SK-N-SH treated with all-trans-retinoic acid at 6 μM for 48 hours (cell line): ENCODE measurements around the gene MUSTN1.

Source experiments
- ATAC-seq: fragments of 200-7000 bp; cut with Tn5 transposase; 3 replicates; pipeline ENCODE4 v1.9.1; 2020; ENCODE audit warnings: mild to moderate bottlenecking, moderate library complexity
- ARNTL ChIP-seq: fragments of 450-650 bp; formaldehyde crosslinking; IDR thresholded peaks from 2 replicates; pipeline ENCODE4 v1.5.0; 2020; ENCODE audit warnings: low read depth, mild to moderate bottlenecking, moderate library complexity, borderline replicate concordance
- BACH2 ChIP-seq: fragments of 250-450 bp; sonication (Bioruptor Pico); IDR thresholded peaks from 2 replicates; pipeline ENCODE4 v1.9.0; 2021; ENCODE audit warnings: mild to moderate bottlenecking, borderline replicate concordance
- ESRRG ChIP-seq: fragments of 250-450 bp; sonication (Bioruptor Pico); IDR thresholded peaks from 2 replicates; pipeline ENCODE4 v1.6.1; 2021; ENCODE audit warnings: mild to moderate bottlenecking
- GLIS3 ChIP-seq: fragments of 250-450 bp; sonication (Bioruptor Pico); IDR thresholded peaks from 2 replicates; pipeline ENCODE4 v1.5.0; 2020; ENCODE audit warnings: mild to moderate bottlenecking, moderate library complexity
- ISL1 ChIP-seq: fragments of 250-450 bp; sonication (Bioruptor Pico); IDR thresholded peaks from 2 replicates; pipeline ENCODE4 v2.1.2; 2022; ENCODE audit warnings: mild to moderate bottlenecking, moderate library complexity
- PPARA ChIP-seq: fragments of 250-450 bp; sonication (Bioruptor Pico); IDR thresholded peaks from 2 replicates; pipeline ENCODE4 v1.5.0; 2020; ENCODE audit warnings: mild to moderate bottlenecking, borderline replicate concordance
- RARB ChIP-seq: fragments of 250-450 bp; sonication (Bioruptor Pico); IDR thresholded peaks from 2 replicates; pipeline ENCODE4 v1.8.0; 2021; ENCODE audit warnings: mild to moderate bottlenecking, moderate library complexity
- SNAI2 ChIP-seq: fragments of 250-450 bp; sonication (Bioruptor Pico); IDR thresholded peaks from 2 replicates; pipeline ENCODE4 v1.5.0; 2020; ENCODE audit warnings: mild to moderate bottlenecking, moderate library complexity
- TOX ChIP-seq: fragments of 250-450 bp; sonication (Bioruptor Pico); IDR thresholded peaks from 2 replicates; pipeline ENCODE4 v1.8.0; 2021; ENCODE audit warnings: mild to moderate bottlenecking, moderate library complexity, borderline replicate concordance
- ZC3H10 ChIP-seq: fragments of 250-450 bp; sonication (Bioruptor Pico); IDR thresholded peaks from 2 replicates; pipeline ENCODE4 v1.5.1; 2021; ENCODE audit warnings: mild to moderate bottlenecking, moderate library complexity
- ZFP3 ChIP-seq: fragments of 250-450 bp; sonication (Bioruptor Pico); IDR thresholded peaks from 2 replicates; pipeline ENCODE4 v1.5.0; 2020; ENCODE audit warnings: mild to moderate bottlenecking, moderate library complexity
- ZFP30 ChIP-seq: fragments of 450-650 bp; formaldehyde crosslinking; IDR thresholded peaks from 2 replicates; pipeline ENCODE4 v1.5.0; 2022; ENCODE audit warnings: mild to moderate bottlenecking, moderate library complexity
- ZNF565 ChIP-seq: fragments of 450-650 bp; formaldehyde crosslinking; conservative IDR thresholded peaks from 2 replicates; pipeline ENCODE4 v1.5.0; 2020; ENCODE audit warnings: low read depth, mild to moderate bottlenecking, moderate library complexity
- ZNF70 ChIP-seq: fragments of 450-650 bp; formaldehyde crosslinking; IDR thresholded peaks from 2 replicates; pipeline ENCODE4 v1.5.0; 2020; ENCODE audit warnings: mild to moderate bottlenecking, moderate library complexity
- TF ChIP-seq, protein P1 (sequence below): fragments of 250-450 bp; sonication (Bioruptor Pico); IDR thresholded peaks from 2 replicates; pipeline ENCODE4 v1.8.0; 2020; ENCODE audit warnings: mild to moderate bottlenecking, moderate library complexity, borderline replicate concordance
- TF ChIP-seq, protein P2 (sequence below): fragments of 250-450 bp; sonication (Bioruptor Pico); IDR thresholded peaks from 2 replicates; pipeline ENCODE4 v1.8.0; 2021; ENCODE audit warnings: low read depth, mild to moderate bottlenecking, moderate library complexity, borderline replicate concordance
- TF ChIP-seq, protein P3 (sequence below): fragments of 250-450 bp; sonication (Bioruptor Pico); IDR thresholded peaks from 2 replicates; pipeline ENCODE4 v1.5.0; 2020; ENCODE audit warnings: mild to moderate bottlenecking, moderate library complexity
- TF ChIP-seq, protein P4 (sequence below): fragments of 250-450 bp; sonication (Bioruptor Pico); IDR thresholded peaks from 2 replicates; pipeline ENCODE4 v1.5.1; 2020; ENCODE audit warnings: low read depth, mild to moderate bottlenecking, moderate library complexity

The MUSTN1 gene

DNA sequence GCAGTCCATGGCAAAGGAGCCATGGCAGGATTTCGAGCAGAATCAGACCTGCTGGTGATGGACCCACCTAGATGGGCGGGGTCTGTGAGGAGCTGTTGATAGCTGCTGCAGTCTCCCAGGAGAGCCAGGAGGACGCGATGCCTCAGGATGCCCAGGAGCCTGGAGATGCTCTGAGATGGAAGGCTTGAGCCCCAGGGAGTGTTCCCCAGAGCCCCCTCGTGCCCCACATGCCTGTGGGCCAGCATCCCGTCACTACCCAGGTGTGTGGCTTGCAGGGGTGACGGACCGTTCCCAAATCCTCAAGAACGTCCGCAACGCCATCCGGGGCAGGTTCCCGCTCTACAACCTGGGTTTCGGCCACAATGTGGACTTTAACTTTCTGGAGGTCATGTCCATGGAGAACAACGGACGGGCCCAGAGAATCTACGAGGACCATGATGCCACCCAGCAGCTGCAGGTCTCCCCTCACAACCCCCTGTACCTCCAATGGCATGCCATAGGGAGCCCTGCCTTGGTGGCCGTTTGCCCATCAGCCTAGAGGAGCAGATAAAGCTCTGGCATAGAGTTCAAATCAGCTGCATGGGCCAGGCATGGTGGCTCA is 50.7 kb downstream of the MUSTN1 start:
- ATAC-seq: no peak
- no peak for TF ChIP-seq RARB (CRISPR knock-in tag)

DNA sequence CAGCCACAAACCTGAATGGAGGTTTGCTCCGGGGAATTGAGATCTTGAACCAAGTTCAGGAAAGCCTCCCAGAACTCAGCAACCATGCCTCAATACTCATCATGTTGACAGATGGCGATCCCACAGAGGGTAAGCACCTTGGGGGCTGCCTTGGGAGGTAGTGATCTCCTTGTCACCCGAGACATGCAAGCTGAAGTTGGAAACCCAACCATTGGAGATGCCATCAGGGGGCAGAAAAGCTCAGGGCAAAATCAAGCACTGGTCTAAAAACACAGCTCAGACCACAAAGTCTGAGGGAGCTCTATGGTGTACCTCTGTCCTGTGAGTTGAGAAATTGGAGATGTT is 51.6 kb downstream of the MUSTN1 start:
- TF ChIP-seq TOX (CRISPR knock-in tag) (no peak), SNAI2 (CRISPR knock-in tag) (no peak), BACH2 (CRISPR knock-in tag) (no peak), GLIS3 (CRISPR knock-in tag) (no peak), ZFP30 (no peak), ZNF70 (CRISPR knock-in tag) (no peak), ZFP3 (no peak), RARB (CRISPR knock-in tag) (no peak), ESRRG (no peak), ZNF565 (CRISPR knock-in tag) (no peak), ARNTL (CRISPR knock-in tag) (no peak), ISL1 (CRISPR knock-in tag) (no peak), PPARA (CRISPR knock-in tag) (no peak), ZC3H10 (CRISPR knock-in tag) (no peak)
- TF ChIP-seq, protein P1, sequence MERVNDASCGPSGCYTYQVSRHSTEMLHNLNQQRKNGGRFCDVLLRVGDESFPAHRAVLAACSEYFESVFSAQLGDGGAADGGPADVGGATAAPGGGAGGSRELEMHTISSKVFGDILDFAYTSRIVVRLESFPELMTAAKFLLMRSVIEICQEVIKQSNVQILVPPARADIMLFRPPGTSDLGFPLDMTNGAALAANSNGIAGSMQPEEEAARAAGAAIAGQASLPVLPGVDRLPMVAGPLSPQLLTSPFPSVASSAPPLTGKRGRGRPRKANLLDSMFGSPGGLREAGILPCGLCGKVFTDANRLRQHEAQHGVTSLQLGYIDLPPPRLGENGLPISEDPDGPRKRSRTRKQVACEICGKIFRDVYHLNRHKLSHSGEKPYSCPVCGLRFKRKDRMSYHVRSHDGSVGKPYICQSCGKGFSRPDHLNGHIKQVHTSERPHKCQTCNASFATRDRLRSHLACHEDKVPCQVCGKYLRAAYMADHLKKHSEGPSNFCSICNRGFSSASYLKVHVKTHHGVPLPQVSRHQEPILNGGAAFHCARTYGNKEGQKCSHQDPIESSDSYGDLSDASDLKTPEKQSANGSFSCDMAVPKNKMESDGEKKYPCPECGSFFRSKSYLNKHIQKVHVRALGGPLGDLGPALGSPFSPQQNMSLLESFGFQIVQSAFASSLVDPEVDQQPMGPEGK (CRISPR knock-in tag): no peak
- TF ChIP-seq, protein P2, sequence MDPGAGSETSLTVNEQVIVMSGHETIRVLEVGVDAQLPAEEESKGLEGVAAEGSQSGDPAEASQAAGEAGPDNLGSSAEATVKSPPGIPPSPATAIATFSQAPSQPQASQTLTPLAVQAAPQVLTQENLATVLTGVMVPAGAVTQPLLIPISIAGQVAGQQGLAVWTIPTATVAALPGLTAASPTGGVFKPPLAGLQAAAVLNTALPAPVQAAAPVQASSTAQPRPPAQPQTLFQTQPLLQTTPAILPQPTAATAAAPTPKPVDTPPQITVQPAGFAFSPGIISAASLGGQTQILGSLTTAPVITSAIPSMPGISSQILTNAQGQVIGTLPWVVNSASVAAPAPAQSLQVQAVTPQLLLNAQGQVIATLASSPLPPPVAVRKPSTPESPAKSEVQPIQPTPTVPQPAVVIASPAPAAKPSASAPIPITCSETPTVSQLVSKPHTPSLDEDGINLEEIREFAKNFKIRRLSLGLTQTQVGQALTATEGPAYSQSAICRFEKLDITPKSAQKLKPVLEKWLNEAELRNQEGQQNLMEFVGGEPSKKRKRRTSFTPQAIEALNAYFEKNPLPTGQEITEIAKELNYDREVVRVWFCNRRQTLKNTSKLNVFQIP: no peak
- TF ChIP-seq, protein P3, sequence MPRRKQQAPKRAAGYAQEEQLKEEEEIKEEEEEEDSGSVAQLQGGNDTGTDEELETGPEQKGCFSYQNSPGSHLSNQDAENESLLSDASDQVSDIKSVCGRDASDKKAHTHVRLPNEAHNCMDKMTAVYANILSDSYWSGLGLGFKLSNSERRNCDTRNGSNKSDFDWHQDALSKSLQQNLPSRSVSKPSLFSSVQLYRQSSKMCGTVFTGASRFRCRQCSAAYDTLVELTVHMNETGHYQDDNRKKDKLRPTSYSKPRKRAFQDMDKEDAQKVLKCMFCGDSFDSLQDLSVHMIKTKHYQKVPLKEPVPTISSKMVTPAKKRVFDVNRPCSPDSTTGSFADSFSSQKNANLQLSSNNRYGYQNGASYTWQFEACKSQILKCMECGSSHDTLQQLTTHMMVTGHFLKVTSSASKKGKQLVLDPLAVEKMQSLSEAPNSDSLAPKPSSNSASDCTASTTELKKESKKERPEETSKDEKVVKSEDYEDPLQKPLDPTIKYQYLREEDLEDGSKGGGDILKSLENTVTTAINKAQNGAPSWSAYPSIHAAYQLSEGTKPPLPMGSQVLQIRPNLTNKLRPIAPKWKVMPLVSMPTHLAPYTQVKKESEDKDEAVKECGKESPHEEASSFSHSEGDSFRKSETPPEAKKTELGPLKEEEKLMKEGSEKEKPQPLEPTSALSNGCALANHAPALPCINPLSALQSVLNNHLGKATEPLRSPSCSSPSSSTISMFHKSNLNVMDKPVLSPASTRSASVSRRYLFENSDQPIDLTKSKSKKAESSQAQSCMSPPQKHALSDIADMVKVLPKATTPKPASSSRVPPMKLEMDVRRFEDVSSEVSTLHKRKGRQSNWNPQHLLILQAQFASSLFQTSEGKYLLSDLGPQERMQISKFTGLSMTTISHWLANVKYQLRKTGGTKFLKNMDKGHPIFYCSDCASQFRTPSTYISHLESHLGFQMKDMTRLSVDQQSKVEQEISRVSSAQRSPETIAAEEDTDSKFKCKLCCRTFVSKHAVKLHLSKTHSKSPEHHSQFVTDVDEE (CRISPR knock-in tag): no peak
- TF ChIP-seq, protein P4, sequence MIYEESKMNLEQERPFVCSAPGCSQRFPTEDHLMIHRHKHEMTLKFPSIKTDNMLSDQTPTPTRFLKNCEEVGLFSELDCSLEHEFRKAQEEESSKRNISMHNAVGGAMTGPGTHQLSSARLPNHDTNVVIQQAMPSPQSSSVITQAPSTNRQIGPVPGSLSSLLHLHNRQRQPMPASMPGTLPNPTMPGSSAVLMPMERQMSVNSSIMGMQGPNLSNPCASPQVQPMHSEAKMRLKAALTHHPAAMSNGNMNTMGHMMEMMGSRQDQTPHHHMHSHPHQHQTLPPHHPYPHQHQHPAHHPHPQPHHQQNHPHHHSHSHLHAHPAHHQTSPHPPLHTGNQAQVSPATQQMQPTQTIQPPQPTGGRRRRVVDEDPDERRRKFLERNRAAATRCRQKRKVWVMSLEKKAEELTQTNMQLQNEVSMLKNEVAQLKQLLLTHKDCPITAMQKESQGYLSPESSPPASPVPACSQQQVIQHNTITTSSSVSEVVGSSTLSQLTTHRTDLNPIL (CRISPR knock-in tag): no peak
- no peak for ATAC-seq
